GM12891 (cell line): Measurements from ENCODE around the gene PRKAG3.

Source experiments
- POLR2A ChIP-seq: IDR thresholded peaks from 2 replicates; pipeline ENCODE4 v1.6.1; 2011; ENCODE audit warnings: low read depth, low read length, control low read depth
- POLR2AphosphoS5 ChIP-seq: IDR thresholded peaks from 2 replicates; pipeline ENCODE4 v1.6.1; 2011; ENCODE audit warnings: low read depth, low read length, control low read depth

DNA sequence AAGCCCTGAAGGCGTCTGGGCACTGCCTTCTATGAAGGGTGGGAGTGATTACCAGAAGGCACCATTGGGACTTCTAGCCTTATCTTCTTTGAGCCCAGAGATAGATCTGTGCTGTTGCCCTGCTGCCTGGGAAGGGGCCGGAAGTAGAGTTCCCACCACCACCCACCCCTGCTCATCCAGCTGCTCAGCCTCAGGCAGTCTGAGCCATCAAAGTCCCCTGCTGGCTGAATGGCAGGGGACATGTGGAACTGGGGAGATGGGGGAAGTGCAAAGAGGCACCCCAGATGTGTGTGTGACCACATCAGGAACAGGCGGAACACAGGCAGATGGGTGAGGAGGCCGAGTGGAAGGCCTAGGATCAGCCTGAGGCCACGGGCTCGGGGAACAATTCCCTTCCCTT, 45.7 kb upstream of the PRKAG3 start:
- no peak for TF ChIP-seq POLR2A
- no peak for TF ChIP-seq POLR2AphosphoS5
